HS-27A (cell line): ENCODE measurements around the gene KXD1.
A peak's percentile ranks its signal among the peaks of the same experiment; 100 is the strongest.
"Not testable (repeated sequence)": the region's sequence is repeated elsewhere in the genome, so short reads cannot be mapped to it uniquely, and the experiment has no call there.

ENCODE experiments used
- DNase-seq: peaks from one replicate; pipeline ENCODE4 v3.0.0-alpha.2; 2012; ENCODE audit warnings: low read depth, missing footprints

The KXD1 gene

GRCh38 chr19:18557411-18558201 lies at the start of gene KXD1:
KXD1 (plus strand) TSS chr19:18557870; CDS start chr19:18562057, 4,187 bp downstream.
- DNase-seq = peak; percentile 96

- DNase-seq = no peak
Measured at GRCh38 chr19:18508585-18508984, 49.1 kb upstream of the KXD1 start.

- no peak for DNase-seq
Measured at GRCh38 chr19:18510216-18510615, 47.5 kb upstream of the KXD1 start.

- no peak for DNase-seq
Measured at GRCh38 chr19:18513868-18514267, 43.8 kb upstream of the KXD1 start.

- no peak for DNase-seq
Measured at GRCh38 chr19:18514800-18515682, 42.6 kb upstream of the KXD1 start.

GRCh38 chr19:18515959-18516358 lies 41.7 kb upstream of the KXD1 start:
- no peak for DNase-seq

- no peak for DNase-seq
Measured at GRCh38 chr19:18517606-18518005, 40.1 kb upstream of the KXD1 start.

GRCh38 chr19:18518639-18519038 lies 39.0 kb upstream of the KXD1 start:
- no peak for DNase-seq

- peak; percentile 64 for DNase-seq
Measured at GRCh38 chr19:18519962-18520847, 37.5 kb upstream of the KXD1 start.

GRCh38 chr19:18520848-18521691 lies 36.6 kb upstream of the KXD1 start:
- DNase-seq = peak; percentile 24

- DNase-seq = no peak
Measured at GRCh38 chr19:18521692-18522123, 36.0 kb upstream of the KXD1 start, which contains the start of gene ELL. ELL (minus strand) TSS chr19:18522070; CDS start chr19:18522055, 15 bp downstream.

GRCh38 chr19:18522124-18522861 lies 35.4 kb upstream of the KXD1 start:
- peak; percentile 98 for DNase-seq

- not testable (repeated sequence) for DNase-seq
Measured at GRCh38 chr19:18522862-18523440, 34.7 kb upstream of the KXD1 start.

- no peak for DNase-seq
Measured at GRCh38 chr19:18523841-18524240, 33.8 kb upstream of the KXD1 start.

- no peak for DNase-seq
Measured at GRCh38 chr19:18526316-18526715, 31.4 kb upstream of the KXD1 start.

- no peak for DNase-seq
Measured at GRCh38 chr19:18529782-18530181, 27.9 kb upstream of the KXD1 start.

- DNase-seq = no peak
Measured at GRCh38 chr19:18531485-18531884, 26.2 kb upstream of the KXD1 start.

GRCh38 chr19:18532168-18532890 lies 25.3 kb upstream of the KXD1 start:
- DNase-seq = no peak

GRCh38 chr19:18533058-18533457 lies 24.6 kb upstream of the KXD1 start:
- no peak for DNase-seq
